IPS-15b (cell line): ENCODE measurements around the gene LCN12.

ENCODE experiments used
- H3K27me3 ChIP-seq: one replicate; pipeline ENCODE4 v1.6.1; 2013; ENCODE audit warnings: low read length; ENCODE audit not compliant: control insufficient read depth, insufficient read depth
- H3K36me3 ChIP-seq: one replicate; pipeline ENCODE4 v1.6.1; 2013; ENCODE audit warnings: low read length; ENCODE audit not compliant: control insufficient read depth, insufficient read depth
- H3K4me1 ChIP-seq: one replicate; pipeline ENCODE4 v1.6.1; 2013; ENCODE audit warnings: mild to moderate bottlenecking, low read length; ENCODE audit not compliant: control insufficient read depth, insufficient read depth
- H3K4me3 ChIP-seq: one replicate; pipeline ENCODE4 v1.5.1; 2013; ENCODE audit warnings: low read depth, low read length
- H3K9ac ChIP-seq: one replicate; pipeline ENCODE4 v1.6.1; 2013; ENCODE audit warnings: low read depth, mild to moderate bottlenecking, low read length
- H3K9me3 ChIP-seq: one replicate; pipeline ENCODE4 v1.6.1; 2013; ENCODE audit warnings: mild to moderate bottlenecking, low read length; ENCODE audit not compliant: control insufficient read depth, insufficient read depth

LCN12 gene

DNA sequence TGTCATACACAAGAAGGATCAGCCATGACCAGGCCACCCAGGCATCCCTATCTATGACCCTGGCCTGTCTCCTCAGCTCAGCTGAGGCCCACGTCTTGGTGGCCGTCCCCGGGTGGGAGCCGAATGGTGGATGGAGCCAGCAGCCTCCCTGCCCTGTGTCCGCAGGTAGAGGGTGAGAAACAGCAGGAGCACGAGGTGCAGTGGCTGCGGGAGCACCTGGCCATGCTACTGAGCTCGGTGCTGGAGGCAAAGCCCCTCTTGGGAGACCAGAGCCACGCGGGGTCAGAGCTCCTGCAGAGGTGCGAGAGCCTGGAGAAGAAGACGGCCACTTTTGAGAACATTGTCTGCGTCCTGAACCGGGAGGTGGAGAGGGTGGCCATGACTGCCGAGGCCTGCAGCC, 32.0 kb upstream of the LCN12 start:
- Histone ChIP-seq H3K4me1 (no peaks in the 10 kb centered on the region), H3K9ac (no peak overlapping the region), H3K27me3 (no peaks in the 10 kb centered on the region), H3K9me3 (no peaks in the 10 kb centered on the region), H3K4me3 (no peak overlapping the region), H3K36me3 (peaks cover 60% of the 10 kb centered on the region)

DNA sequence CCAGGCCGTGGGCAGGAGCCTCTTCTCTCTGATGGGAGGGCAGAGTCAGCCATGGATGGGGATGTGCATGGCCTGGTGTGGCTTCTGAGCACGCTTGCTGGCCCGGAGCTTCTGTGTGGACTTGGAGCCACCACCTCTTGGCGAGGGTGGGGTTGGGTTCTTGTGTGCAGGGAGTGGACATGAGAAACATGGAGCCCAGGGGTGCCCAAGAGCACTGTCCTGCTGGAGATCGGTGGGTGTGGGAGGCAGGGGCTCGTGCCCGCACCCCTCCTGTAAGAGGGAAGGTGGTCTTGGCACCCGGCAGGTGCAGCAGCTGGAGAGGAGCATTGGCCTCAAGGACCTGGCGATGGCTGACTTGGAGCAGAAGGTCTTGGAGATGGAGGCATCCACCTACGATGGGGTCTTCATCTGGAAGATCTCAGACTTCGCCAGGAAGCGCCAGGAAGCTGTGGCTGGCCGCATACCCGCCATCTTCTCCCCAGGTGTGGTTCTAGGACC, 31.3 kb upstream of the LCN12 start:
- no peaks in the 10 kb centered on the region for H3K27me3 ChIP-seq
- H3K4me3 ChIP-seq: no peak overlapping the region
- H3K9ac ChIP-seq: no peak overlapping the region
- no peaks in the 10 kb centered on the region for H3K9me3 ChIP-seq
- no peaks in the 10 kb centered on the region for H3K4me1 ChIP-seq
- H3K36me3 ChIP-seq: peaks cover 57% of the 10 kb centered on the region

DNA sequence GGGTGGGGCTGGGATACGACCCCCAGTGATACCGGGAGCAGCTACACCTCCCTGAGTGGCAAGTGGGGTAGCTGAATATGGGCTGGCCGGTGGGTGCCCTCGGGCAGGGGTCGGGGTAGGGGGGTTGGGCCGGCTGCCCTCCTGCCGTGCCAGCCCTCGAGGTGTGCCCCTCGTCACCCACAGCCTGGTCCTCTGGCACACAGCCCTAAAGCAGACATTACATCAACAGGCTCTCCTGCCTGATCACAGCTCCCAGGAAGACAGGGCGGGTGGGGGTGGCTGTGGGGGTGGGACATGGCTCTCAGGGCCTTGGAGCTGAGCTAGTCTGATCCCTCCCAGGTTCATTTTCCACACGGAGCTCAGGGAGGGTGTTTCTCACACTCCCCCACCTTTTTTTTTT, 30.8 kb upstream of the LCN12 start:
- no peaks in the 10 kb centered on the region for H3K4me1 ChIP-seq
- H3K27me3 ChIP-seq: no peaks in the 10 kb centered on the region
- H3K36me3 ChIP-seq: peaks cover 59% of the 10 kb centered on the region
- no peak overlapping the region for H3K9ac ChIP-seq
- no peak overlapping the region for H3K4me3 ChIP-seq
- H3K9me3 ChIP-seq: no peaks in the 10 kb centered on the region

GRCh38 chr9:136921718-136922117, 30.4 kb upstream of the LCN12 start:
- no peaks in the 10 kb centered on the region for H3K27me3 ChIP-seq
- no peak overlapping the region for H3K4me3 ChIP-seq
- H3K36me3 ChIP-seq: peaks cover 56% of the 10 kb centered on the region
- H3K9ac ChIP-seq: no peak overlapping the region
- no peaks in the 10 kb centered on the region for H3K4me1 ChIP-seq
- no peaks in the 10 kb centered on the region for H3K9me3 ChIP-seq

- Histone ChIP-seq H3K4me1 (no peaks in the 10 kb centered on the region), H3K9me3 (no peaks in the 10 kb centered on the region), H3K4me3 (no peak overlapping the region), H3K36me3 (peaks cover 52% of the 10 kb centered on the region), H3K27me3 (no peaks in the 10 kb centered on the region), H3K9ac (no peak overlapping the region)
Observed at GRCh38 chr9:136922540-136922939, 29.5 kb upstream of the LCN12 start.

GRCh38 chr9:136923881-136924280, 28.2 kb upstream of the LCN12 start:
- H3K36me3 ChIP-seq: peaks cover 48% of the 10 kb centered on the region
- H3K9ac ChIP-seq: no peak overlapping the region
- no peak overlapping the region for H3K4me3 ChIP-seq
- H3K9me3 ChIP-seq: no peaks in the 10 kb centered on the region
- no peaks in the 10 kb centered on the region for H3K27me3 ChIP-seq
- H3K4me1 ChIP-seq: no peaks in the 10 kb centered on the region

- no peaks in the 10 kb centered on the region for H3K4me1 ChIP-seq
- H3K4me3 ChIP-seq: no peak overlapping the region
- peaks cover 40% of the 10 kb centered on the region for H3K36me3 ChIP-seq
- no peak overlapping the region for H3K9ac ChIP-seq
- no peaks in the 10 kb centered on the region for H3K27me3 ChIP-seq
- H3K9me3 ChIP-seq: no peaks in the 10 kb centered on the region
Observed at GRCh38 chr9:136925414-136926153, 26.5 kb upstream of the LCN12 start.

- no peak overlapping the region for H3K4me3 ChIP-seq
- no peaks in the 10 kb centered on the region for H3K27me3 ChIP-seq
- H3K9me3 ChIP-seq: no peaks in the 10 kb centered on the region
- no peaks in the 10 kb centered on the region for H3K4me1 ChIP-seq
- peaks cover 34% of the 10 kb centered on the region for H3K36me3 ChIP-seq
- no peak overlapping the region for H3K9ac ChIP-seq
Observed at GRCh38 chr9:136926154-136926704, 25.8 kb upstream of the LCN12 start.

GRCh38 chr9:136926749-136927148, 25.3 kb upstream of the LCN12 start:
- Histone ChIP-seq H3K9ac (no peak overlapping the region), H3K36me3 (peaks cover 34% of the 10 kb centered on the region)

GRCh38 chr9:136927343-136928271, 24.5 kb upstream of the LCN12 start:
- Histone ChIP-seq H3K4me1 (no peaks in the 10 kb centered on the region), H3K27me3 (no peaks in the 10 kb centered on the region), H3K4me3 (no peak overlapping the region), H3K36me3 (peaks cover 27% of the 10 kb centered on the region), H3K9me3 (no peaks in the 10 kb centered on the region), H3K9ac (no peak overlapping the region)

More at GRCh38 chr9:136926749-136927148, 25.3 kb upstream of the LCN12 start:
- H3K27me3 ChIP-seq: no peaks in the 10 kb centered on the region
- no peaks in the 10 kb centered on the region for H3K9me3 ChIP-seq
- no peaks in the 10 kb centered on the region for H3K4me1 ChIP-seq
- no peak overlapping the region for H3K4me3 ChIP-seq

GRCh38 chr9:136928591-136928990, 23.5 kb upstream of the LCN12 start:
- Histone ChIP-seq H3K4me1 (no peaks in the 10 kb centered on the region), H3K27me3 (no peaks in the 10 kb centered on the region), H3K9ac (no peak overlapping the region), H3K9me3 (no peaks in the 10 kb centered on the region), H3K4me3 (no peak overlapping the region), H3K36me3 (peaks cover 26% of the 10 kb centered on the region)
